H1 (cell line): ENCODE data around the gene ABCC4. TPM values are rescaled to one million over a fixed set of nuclear protein-coding genes. Genes with fewer than 3 reads are reported as not detected.

Experiments used
- CTCF ChIA-PET: fragments of 300-600 bp; sonication (Branson Sonifier 250); formaldehyde crosslinking; loops from one replicate; lab custom pipeline; 2021; ENCODE audit not compliant: partially characterized antibody; lab: Charles Lee
- POLR2A ChIA-PET: fragments of 300-600 bp; sonication (Branson Sonifier 250); formaldehyde crosslinking; loops from one replicate; lab custom pipeline; 2021; ENCODE audit warnings: inconsistent platforms; ENCODE audit not compliant: partially characterized antibody; lab: Charles Lee
- DNase-seq, 2 experiments: peaks; one replicate each; pipeline versions ENCODE4 v3.0.0 to v3.0.0-alpha.2; 2010 to 2022; ENCODE audit warnings: low spot score in 2 of 2, low read depth in 1 of 2, mixed read lengths in 1 of 2
- FAIRE-seq: peaks from 2 replicates; lab custom pipeline; 2011; peaks lifted over from hg19 to GRCh38; lab: Jason Lieb, UNC
- H2AFZ ChIP-seq: 2 replicates; pipeline ENCODE4 v1.8.1; 2012; ENCODE audit warnings: low read length, inconsistent platforms
- H2AK5ac ChIP-seq: 2 replicates; pipeline ENCODE4 v1.6.1; 2013; ENCODE audit warnings: low read depth, low read length
- H2BK120ac ChIP-seq: replicated peaks from 2 replicates; pipeline ENCODE3; 2013; ENCODE audit warnings: low read depth, low read length, inconsistent platforms
- H2BK12ac ChIP-seq: 2 replicates; pipeline ENCODE4 v1.6.1; 2013; ENCODE audit warnings: low read depth, low read length
- H2BK15ac ChIP-seq: 2 replicates; pipeline ENCODE4 v1.6.1; 2013; ENCODE audit warnings: low read length
- H2BK20ac ChIP-seq: 2 replicates; pipeline ENCODE4 v1.6.1; 2013; ENCODE audit warnings: low read length
- H2BK5ac ChIP-seq: 2 replicates; pipeline ENCODE4 v1.6.1; 2013; ENCODE audit warnings: low read depth, low read length
- H3K14ac ChIP-seq: 2 replicates; pipeline ENCODE4 v1.6.1; 2013; ENCODE audit warnings: inconsistent platforms; ENCODE audit not compliant: insufficient read length
- H3K18ac ChIP-seq: 2 replicates; pipeline ENCODE4 v1.6.1; 2013; ENCODE audit warnings: low read length; ENCODE audit errors: extremely low read depth
- H3K23ac ChIP-seq: 2 replicates; pipeline ENCODE4 v1.6.1; 2013; ENCODE audit warnings: inconsistent platforms; ENCODE audit not compliant: insufficient read length
- H3K23me2 ChIP-seq: 2 replicates; pipeline ENCODE4 v1.6.1; 2013; ENCODE audit warnings: low read depth, low read length
- H3K27ac ChIP-seq: 2 replicates; pipeline ENCODE4 v1.6.1; 2011; ENCODE audit warnings: low read depth, low read length, inconsistent platforms
- H3K27me3 ChIP-seq, 4 experiments: replicated peaks in 1 of 4; 1 replicate in 1 of 4; 2 replicates in 3 of 4; pipeline versions ENCODE4 v1.6.1 to v1.8.1; 2011 to 2013; ENCODE audit warnings: low read length in 3 of 4, mild to moderate bottlenecking in 3 of 4, inconsistent platforms in 2 of 4, mixed read lengths in 2 of 4, moderate library complexity in 1 of 4; ENCODE audit not compliant: control insufficient read depth in 3 of 4, insufficient read depth in 3 of 4; ENCODE audit errors: extremely low read depth in 1 of 4
- H3K36me3 ChIP-seq, 4 experiments: 2 replicates each; pipeline versions ENCODE4 v1.6.1 to v1.8.1; 2011 to 2013; ENCODE audit warnings: mild to moderate bottlenecking in 4 of 4, low read length in 3 of 4, moderate library complexity in 2 of 4, control low read depth in 1 of 4, inconsistent platforms in 1 of 4; ENCODE audit not compliant: insufficient read depth in 4 of 4, control insufficient read depth in 2 of 4
- H3K4ac ChIP-seq: replicated peaks from 2 replicates; pipeline ENCODE3; 2013; ENCODE audit warnings: low read length, low read depth, mixed read lengths, inconsistent platforms; ENCODE audit not compliant: insufficient read length
- H3K4me1 ChIP-seq, 4 experiments: replicated peaks in 1 of 4; 1 replicate in 1 of 4; 2 replicates in 3 of 4; pipeline versions ENCODE4 v1.6.1 to v1.8.1; 2011 to 2013; ENCODE audit warnings: low read length in 3 of 4, inconsistent platforms in 2 of 4, mixed read lengths in 1 of 4; ENCODE audit not compliant: insufficient read depth in 4 of 4, control insufficient read depth in 3 of 4
- H3K4me2 ChIP-seq, 2 experiments: 2 replicates each; pipeline versions ENCODE4 v1.6.1 to v1.8.1; 2011 to 2013; ENCODE audit warnings: low read depth in 2 of 2, low read length in 2 of 2, control low read depth in 1 of 2, inconsistent platforms in 1 of 2, mild to moderate bottlenecking in 1 of 2; ENCODE audit not compliant: insufficient read depth in 1 of 2
- H3K4me3 ChIP-seq, 4 experiments: fragments of 200-600, 300-600 bp in 1 of 4; sonication (generic), shearing (Covaris generic), sonication (Bioruptor Twin) in 1 of 4; 2 replicates each; pipeline versions ENCODE4 v1.5.1 to v1.8.1; 2011 to 2016; ENCODE audit warnings: low read length in 4 of 4, low read depth in 3 of 4, control low read depth in 2 of 4, inconsistent platforms in 2 of 4, mild to moderate bottlenecking in 2 of 4, mixed read lengths in 1 of 4, moderate library complexity in 1 of 4; ENCODE audit not compliant: insufficient read depth in 2 of 4; ENCODE audit errors: extremely low read depth in 1 of 4
- H3K56ac ChIP-seq: replicated peaks from 2 replicates; pipeline ENCODE3; 2013; ENCODE audit warnings: low read depth, mild to moderate bottlenecking, mixed read lengths, low read length, inconsistent platforms; ENCODE audit not compliant: insufficient read length
- H3K79me1 ChIP-seq: 2 replicates; pipeline ENCODE4 v1.6.1; 2013; ENCODE audit warnings: low read depth, low read length, control low read depth
- H3K79me2 ChIP-seq, 2 experiments: 2 replicates each; pipeline versions ENCODE4 v1.6.1 to v1.8.1; 2012 to 2013; ENCODE audit warnings: low read length in 2 of 2, mild to moderate bottlenecking in 2 of 2, inconsistent platforms in 1 of 2; ENCODE audit not compliant: insufficient read depth in 2 of 2, control insufficient read depth in 1 of 2
- H3K9ac ChIP-seq, 4 experiments: replicated peaks in 1 of 4; 1 replicate in 1 of 4; 2 replicates in 3 of 4; pipeline versions ENCODE4 v1.6.1 to v1.8.1; 2011 to 2013; ENCODE audit warnings: low read depth in 3 of 4, low read length in 3 of 4, control low read depth in 2 of 4, mild to moderate bottlenecking in 2 of 4, moderate library complexity in 2 of 4, inconsistent platforms in 1 of 4; ENCODE audit errors: extremely low read depth in 1 of 4
- H3K9me3 ChIP-seq, 2 experiments: 2 replicates each; pipeline versions ENCODE4 v1.6.1 to v1.8.1; 2012 to 2013; ENCODE audit warnings: mild to moderate bottlenecking in 2 of 2, moderate library complexity in 2 of 2, control low read depth in 1 of 2, inconsistent platforms in 1 of 2, low read depth in 1 of 2, low read length in 1 of 2, mixed read lengths in 1 of 2; ENCODE audit not compliant: insufficient read depth in 2 of 2
- H4K20me1 ChIP-seq, 2 experiments: replicated peaks in 1 of 2; 2 replicates each; pipeline versions ENCODE3 to v1.8.1; 2011 to 2013; ENCODE audit warnings: inconsistent platforms in 2 of 2, low read length in 2 of 2, mild to moderate bottlenecking in 1 of 2; ENCODE audit not compliant: insufficient read depth in 2 of 2, control insufficient read depth in 1 of 2
- H4K5ac ChIP-seq: 2 replicates; pipeline ENCODE4 v1.6.1; 2013; ENCODE audit warnings: low read length, low read depth, mixed read lengths, inconsistent platforms; ENCODE audit not compliant: insufficient read length
- H4K8ac ChIP-seq: 2 replicates; pipeline ENCODE4 v1.8.0; 2013; ENCODE audit warnings: mild to moderate bottlenecking, moderate library complexity, low read length, inconsistent platforms; ENCODE audit not compliant: insufficient read depth; ENCODE audit errors: extremely low read depth
- H4K91ac ChIP-seq: replicated peaks from 2 replicates; pipeline ENCODE3; 2013; ENCODE audit warnings: low read length, mixed read lengths, inconsistent platforms; ENCODE audit not compliant: insufficient read length
- CBX8 ChIP-seq: fragments of 300-800, 300-1000 bp; sonication (generic); IDR thresholded peaks from 2 replicates; pipeline ENCODE4 v1.7.1; 2016; ENCODE audit warnings: low read depth, low read length, borderline replicate concordance
- CHD2 ChIP-seq: IDR thresholded peaks from 2 replicates; pipeline ENCODE4 v1.6.1; 2012; ENCODE audit warnings: low read length, improper control_type of control experiment
- GTF2F1 ChIP-seq: IDR thresholded peaks from 2 replicates; pipeline ENCODE4 v1.6.1; 2012; ENCODE audit warnings: low read depth, low read length, improper control_type of control experiment, borderline replicate concordance
- KDM4A ChIP-seq: IDR thresholded peaks from one replicate; pipeline ENCODE4 v1.7.1; 2012; ENCODE audit warnings: low read depth, mild to moderate bottlenecking, moderate library complexity, low read length, inconsistent platforms; ENCODE audit not compliant: severe bottlenecking
- PHF8 ChIP-seq: fragments of 200-600 bp; sonication (generic); conservative IDR thresholded peaks from 2 replicates; pipeline ENCODE4 v1.7.1; 2012; ENCODE audit warnings: low read depth, mild to moderate bottlenecking, inconsistent platforms, low read length, moderate library complexity
- RNF2 ChIP-seq: fragments of 200-900, 300-1000 bp; sonication (generic); IDR thresholded peaks from 2 replicates; pipeline ENCODE4 v1.7.1; 2016; ENCODE audit warnings: borderline replicate concordance, low read depth, mild to moderate bottlenecking, antibody characterized with exemption, low read length; ENCODE audit not compliant: poor library complexity, severe bottlenecking; ENCODE audit errors: missing control alignments
- SUZ12 ChIP-seq: fragments of 200-600 bp; sonication (generic); IDR thresholded peaks from 2 replicates; pipeline ENCODE4 v1.6.1; 2012; ENCODE audit warnings: mild to moderate bottlenecking, inconsistent platforms, low read length, moderate library complexity, mixed read lengths
- USF2 ChIP-seq: IDR thresholded peaks from 2 replicates; pipeline ENCODE4 v1.6.1; 2011; ENCODE audit warnings: low read length, improper control_type of control experiment
- WGBS, 2 experiments: shearing (Covaris generic) in 1 of 2; methylation state at CpG; one replicate each; pipeline versions ENCODE4 v1.1.6 to v1.1.7; 2013 to 2015; ENCODE audit warnings: low lambda C conversion rate in 2 of 2, mixed read lengths in 2 of 2, inconsistent platforms in 1 of 2, low coverage in 1 of 2, missing lambda C conversion rate in 1 of 2; ENCODE audit not compliant: insufficient replicate concordance in 2 of 2, insufficient coverage in 1 of 2, insufficient read length in 1 of 2; ENCODE audit errors: extremely low coverage in 1 of 2, missing lambda C conversion rate in 1 of 2; 5-methylcytosine and 5-hydroxymethylcytosine counted together
- polyA plus RNA-seq, 7 experiments: library from polyadenylated mRNA; depleted of rRNA in 3 of 7; stranded (reverse) in 5 of 7; unstranded in 2 of 7; fragments of >200 nt in 5 of 7; fragments of 200-250 nt in 2 of 7; gene quantifications; 1 replicate in 5 of 7; 2 replicates in 1 of 7; 4 replicates in 1 of 7; pipeline versions ENCODE4 v1.2.1 to v1.2.3, GENCODE V29; 2011 to 2013; ENCODE audit warnings: missing spikeins in 2 of 7, mixed read lengths in 2 of 7
- total RNA-seq: library from RNA; stranded (reverse); fragmentation: NEBNext Ultra II Directional; extraction: Animal tissue kit (Norgen Biotek cat#: 25700); gene quantifications from 2 replicates; pipeline ENCODE4 v1.2.1, GENCODE V29; 2021
- TF ChIP-seq, protein P1 (sequence below): IDR thresholded peaks from 2 replicates; pipeline ENCODE4 v1.6.1; 2012; ENCODE audit warnings: inconsistent platforms

ABCC4 gene
- total and polyA plus RNA-seq, 2 of the 8 experiments (the other 6 are each of a cell fraction or from before 2014, with no cell fraction given), result 4.0 to 14.1 TPM

GRCh38 chr13:95298169-95298965 lies 2.9 kb downstream of the ABCC4 start:
- Histone ChIP-seq H3K4ac (no peak overlapping the region), H2BK12ac (no peak overlapping the region), H2AK5ac (no peak overlapping the region), H3K14ac (no peak overlapping the region), H3K79me1 (no peaks in the 10 kb centered on the region; the same call in 1 of the 2 replicates), H4K5ac (no peak overlapping the region), H3K9ac (no peak overlapping the region), H3K4me3 (no peak overlapping the region), H4K91ac (no peak overlapping the region), H2BK15ac (no peak overlapping the region), H2BK120ac (no peak overlapping the region), H3K18ac (no peak overlapping the region), H3K27me3 (peaks cover 4 to 27% (median 20%) of the 10 kb centered on the region in 4 experiments), H3K36me3 (no peaks in the 10 kb centered on the region), H2AFZ (no peak overlapping the region), H3K9me3 (no peaks in the 10 kb centered on the region), H2BK5ac (no peak overlapping the region), H4K20me1 (peaks cover 0 to 3% of the 10 kb centered on the region in 2 experiments), H3K79me2 (no peaks in the 10 kb centered on the region), H3K4me2 (no peak overlapping the region), H3K56ac (no peak overlapping the region), H3K27ac (no peak overlapping the region), H2BK20ac (no peak overlapping the region), H4K8ac (no peak overlapping the region), H3K23me2 (peaks cover 11% of the 10 kb centered on the region; the same call in 1 of the 2 replicates), H3K23ac (no peak overlapping the region), H3K4me1 (peaks cover 0 to 4% (median 0%) of the 10 kb centered on the region in 4 experiments; a peak in 3 of 7 replicates)
- DNase-seq (no peak), FAIRE-seq (no peak)
- ChIA-PET CTCF (interaction anchor here (0.6 to 14.7 kb wide), 29 partner anchors 11 to 1939 kb away, joined by 3 to 142 read pairs (median 4); no protein-coding TSS in a partner anchor), POLR2A (no interaction called here)
- 88% methylated on average over 8 of the region's 8 CpGs; no CpG with 5 or more reads in 1 of the 2 experiments for whole genome bisulfite sequencing, 2 experiments
- TF ChIP-seq, protein P1, sequence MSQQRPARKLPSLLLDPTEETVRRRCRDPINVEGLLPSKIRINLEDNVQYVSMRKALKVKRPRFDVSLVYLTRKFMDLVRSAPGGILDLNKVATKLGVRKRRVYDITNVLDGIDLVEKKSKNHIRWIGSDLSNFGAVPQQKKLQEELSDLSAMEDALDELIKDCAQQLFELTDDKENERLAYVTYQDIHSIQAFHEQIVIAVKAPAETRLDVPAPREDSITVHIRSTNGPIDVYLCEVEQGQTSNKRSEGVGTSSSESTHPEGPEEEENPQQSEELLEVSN, result no peak
- TF ChIP-seq SUZ12, result no peak
- TF ChIP-seq USF2, result no peak
- TF ChIP-seq PHF8, result no peak
- no peak for TF ChIP-seq RNF2
- TF ChIP-seq CHD2, result no peak
- no peak for TF ChIP-seq KDM4A
- no peak for TF ChIP-seq GTF2F1
- no peak for TF ChIP-seq CBX8
